Measurements from ENCODE around the gene IRF3.

GRCh38 chr19:49624967-49625910 lies 40.4 kb downstream of the IRF3 start:
- TF ChIP-seq CTCF (IDR thresholded peaks at IDR 0.05) (no peak), ZFX (IDR thresholded peaks at IDR 0.05; ENCODE audit: borderline replicate concordance) (no peak)
